Putamen (tissue), 1 donor: ENCODE results near the gene SYTL4.

Source experiments
- DNase-seq: peaks from one replicate; pipeline ENCODE4 v3.0.0-alpha.2; 2016; ENCODE audit warnings: low spot score

Gene SYTL4

GRCh38 chrX:100648458-100649417 is 83.2 kb downstream of the SYTL4 start:
- no peak for DNase-seq

DNA sequence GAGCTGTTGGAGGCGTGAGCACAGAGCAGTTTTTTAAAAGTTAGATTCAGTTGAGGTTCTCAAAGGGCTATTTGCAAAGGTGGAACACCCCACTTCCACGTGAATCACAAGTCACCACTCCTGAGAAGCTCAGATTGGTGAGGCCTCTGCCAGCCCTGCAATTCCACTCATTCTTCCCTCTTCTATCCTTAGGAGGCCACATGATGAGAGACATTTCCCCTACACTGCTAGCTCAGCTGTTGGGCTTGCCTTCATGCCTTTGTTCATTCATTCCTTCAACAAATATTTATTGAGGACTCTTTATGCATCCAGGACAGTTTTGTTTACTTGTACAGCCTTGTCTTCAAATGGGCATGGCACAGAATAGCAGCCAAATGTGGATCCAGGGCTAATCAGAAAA is 84.2 kb downstream of the SYTL4 start:
- no peak for DNase-seq

GRCh38 chrX:100647095-100647494 is 84.8 kb downstream of the SYTL4 start:
- no peak for DNase-seq

DNA sequence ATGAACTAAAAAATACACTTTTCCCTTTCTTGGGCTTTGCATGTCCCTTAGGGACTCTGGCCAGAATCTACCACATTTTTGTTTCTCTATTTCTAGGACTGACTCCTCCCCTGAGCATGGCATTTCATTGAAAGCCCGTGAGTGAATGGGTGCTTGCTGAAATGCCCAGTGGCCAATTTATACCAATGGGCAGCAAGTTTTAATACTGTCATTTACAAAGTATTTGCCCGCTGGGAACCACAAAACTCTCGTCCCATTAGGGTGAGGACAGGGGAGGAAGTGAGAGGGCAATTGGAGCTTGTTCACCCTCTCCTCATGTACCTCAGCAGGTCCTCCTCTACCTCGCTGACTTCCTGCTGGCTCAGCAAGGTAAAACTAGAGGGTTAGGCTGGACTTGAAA is 86.8 kb downstream of the SYTL4 start:
- DNase-seq, result no peak

DNA sequence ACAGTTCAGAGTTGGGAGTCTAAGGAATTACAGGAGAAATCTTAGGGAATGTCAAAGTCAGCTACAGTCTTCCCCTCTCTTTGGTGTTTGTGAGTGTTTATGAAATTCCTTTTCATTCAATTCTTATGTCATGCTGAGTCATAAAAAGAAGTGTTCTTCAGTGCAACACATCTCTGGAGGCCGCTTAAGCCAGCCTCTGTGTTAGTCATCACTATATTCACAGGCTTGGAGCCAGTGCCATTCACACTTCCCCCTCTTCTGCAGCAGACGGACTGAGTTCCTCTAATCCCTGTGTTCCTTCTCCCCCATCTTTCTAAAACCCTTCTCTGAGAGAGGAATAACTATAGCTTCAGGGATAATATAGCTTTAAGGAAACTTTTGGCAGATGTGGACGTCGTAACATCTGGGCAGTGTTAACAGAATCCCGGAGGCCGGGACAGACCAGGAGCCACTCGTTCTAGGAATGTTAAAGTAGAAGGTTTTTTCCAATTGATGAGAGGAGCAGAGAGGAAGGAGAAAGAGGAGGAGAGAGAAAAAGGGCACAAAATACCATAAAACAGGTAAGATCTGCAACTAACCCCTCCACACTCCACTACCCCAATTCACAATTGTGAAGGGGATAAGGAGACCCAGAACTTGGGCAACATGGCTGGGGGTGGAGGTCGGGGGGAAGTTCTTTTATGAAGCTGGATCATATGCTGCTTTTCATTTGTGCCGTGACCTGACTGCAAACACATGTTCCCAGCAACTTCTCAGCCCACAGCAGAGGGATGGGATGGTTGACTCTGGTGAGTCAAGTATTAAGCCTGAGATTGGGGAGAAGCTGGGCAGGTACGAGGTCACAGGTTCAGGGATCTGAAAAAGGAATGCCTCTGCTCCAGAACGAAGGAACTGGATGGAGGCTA is 87.7 kb downstream of the SYTL4 start, which contains the start of gene SRPX2:
TSS of gene SRPX2 (plus strand) at position 244 of the 905 bp plus-strand sequence. CDS start 2,124 bp downstream, outside the sequence.
- DNase-seq, result no peak

DNA sequence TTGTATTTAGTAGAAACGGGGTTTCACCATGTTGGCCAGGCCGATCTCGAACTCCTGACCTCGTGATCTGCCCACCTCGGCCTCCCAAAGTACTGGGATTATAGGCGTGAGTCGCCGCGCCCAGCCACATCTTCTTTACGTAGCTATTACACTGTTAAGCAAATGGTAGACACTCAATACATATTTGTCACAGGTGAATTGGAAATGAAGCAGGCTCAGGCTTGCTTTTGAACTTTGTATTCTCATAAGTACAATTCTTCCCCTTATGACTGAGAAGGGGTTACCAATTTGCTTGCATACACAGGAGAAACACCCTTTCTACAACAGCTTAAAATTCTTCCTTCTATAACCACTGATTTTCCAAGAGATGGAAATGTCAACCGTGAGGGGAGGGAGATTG is 88.7 kb downstream of the SYTL4 start:
- no peak for DNase-seq

DNA sequence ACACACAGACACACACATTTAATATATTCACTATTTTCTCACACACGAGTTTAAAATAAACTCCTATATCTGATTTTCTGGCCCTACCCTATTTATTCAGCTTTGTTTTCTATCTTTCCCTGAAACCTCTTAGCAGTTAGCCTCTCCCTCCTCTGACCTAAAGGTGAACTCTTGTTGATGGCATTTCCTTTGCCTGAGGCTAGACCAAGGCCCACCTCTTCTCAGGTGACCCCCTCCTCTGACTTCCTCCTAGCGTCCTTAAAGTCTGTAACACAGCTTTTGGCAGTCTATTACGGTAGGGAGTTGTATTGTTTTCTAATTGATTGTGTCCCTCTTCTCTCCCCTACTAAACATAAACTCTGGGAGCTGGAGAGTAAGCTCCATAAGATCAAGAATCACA is 89.6 kb downstream of the SYTL4 start:
- DNase-seq, result no peak

DNA sequence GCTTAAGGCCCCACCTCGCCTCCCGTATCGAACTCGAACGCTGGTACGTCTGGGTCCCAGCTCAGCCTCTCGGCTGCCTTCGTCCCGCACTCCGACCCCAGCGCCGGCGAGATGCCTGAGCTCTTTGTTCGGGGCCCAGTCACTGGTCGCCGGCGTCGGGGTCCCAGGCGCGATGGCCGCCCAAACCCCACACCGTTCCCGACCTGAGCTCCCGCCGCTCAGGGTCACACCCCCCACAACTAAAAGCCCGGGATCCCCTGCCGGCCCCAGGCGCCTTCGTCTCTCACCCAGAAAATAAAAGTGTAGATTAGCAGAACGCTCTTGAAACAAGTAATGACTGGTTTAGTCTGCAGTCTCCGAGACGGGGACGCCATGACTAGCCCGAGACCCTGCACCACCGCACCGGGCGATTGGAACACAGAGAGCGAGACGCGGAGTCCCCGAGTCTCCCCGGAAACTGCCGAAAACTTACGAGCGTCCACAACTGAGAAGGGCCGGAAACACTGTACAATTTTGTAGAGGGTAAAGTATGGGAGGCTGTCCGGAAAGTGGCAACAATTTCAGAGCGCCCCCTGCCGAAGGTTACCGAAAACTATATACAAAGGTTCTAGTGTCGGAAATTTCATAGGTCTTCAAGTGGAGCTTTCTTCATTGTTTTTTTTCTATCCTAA is 95.5 kb downstream of the SYTL4 start, which contains the start of gene TSPAN6:
TSS of gene TSPAN6 (minus strand) at position 486 of the 671 bp plus-strand sequence. CDS start at position 374, 112 bp downstream.
- DNase-seq, result peak; percentile 38

GRCh38 chrX:100635989-100636320 is 96.0 kb downstream of the SYTL4 start:
- DNase-seq, result no peak

DNA sequence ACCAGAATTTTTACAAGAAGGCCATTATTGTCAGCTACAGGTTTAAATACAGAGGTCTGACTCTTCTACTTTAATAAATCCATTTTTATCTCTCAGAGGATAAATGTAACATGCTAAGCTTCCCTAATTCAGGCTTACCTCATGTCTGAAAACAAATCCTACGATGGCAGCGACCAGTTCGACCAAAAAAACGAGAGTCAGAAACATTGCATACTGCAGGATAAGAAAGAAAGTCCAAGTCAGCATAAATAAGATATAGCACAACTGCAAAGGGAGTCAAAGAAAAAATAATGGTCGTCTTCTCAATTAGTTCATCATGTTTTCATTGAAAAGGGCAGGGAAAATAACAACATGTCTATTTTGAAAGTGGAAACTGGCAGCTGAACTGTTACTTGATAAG is 96.9 kb downstream of the SYTL4 start:
- no peak for DNase-seq

DNA sequence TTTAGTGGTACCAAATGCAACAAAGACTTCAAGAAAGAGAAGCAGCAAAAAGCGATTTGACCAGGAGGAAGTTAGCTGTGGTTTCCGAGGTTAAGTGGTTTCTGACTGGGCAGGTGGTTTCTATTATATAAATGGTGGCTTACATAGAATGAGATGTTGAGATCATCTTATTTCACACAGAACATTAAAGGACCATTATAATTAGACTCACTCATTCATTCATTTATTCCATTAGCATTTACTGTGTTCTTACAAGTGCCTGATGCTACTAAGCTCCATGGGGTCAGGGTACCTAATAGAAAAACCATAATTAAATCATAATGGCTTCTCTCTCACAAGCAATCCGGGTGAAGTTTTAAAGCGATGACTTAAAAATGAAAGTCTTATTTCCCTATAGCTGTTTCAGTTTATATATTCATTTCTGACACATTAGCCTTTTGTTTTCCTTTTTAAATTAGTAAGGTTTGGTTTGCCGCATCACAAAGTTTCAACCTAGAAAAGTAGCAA is 105.9 kb downstream of the SYTL4 start:
- no peak for DNase-seq
